HG03354 (cell line): ENCODE data around the gene ASGR2.

ENCODE experiments used
- ATAC-seq: cut with Tn5 transposase; IDR thresholded peaks from one replicate; pipeline ENCODE4 v1.9.1; 2021; ENCODE audit warnings: mild to moderate bottlenecking; ENCODE audit not compliant: unreplicated experiment, poor library complexity, severe bottlenecking

Gene ASGR2

GRCh38 chr17:7074931-7075330 is 39.7 kb downstream of the ASGR2 start:
- ATAC-seq = no peak

GRCh38 chr17:7072406-7072805 is 42.2 kb downstream of the ASGR2 start:
- no peak for ATAC-seq

DNA sequence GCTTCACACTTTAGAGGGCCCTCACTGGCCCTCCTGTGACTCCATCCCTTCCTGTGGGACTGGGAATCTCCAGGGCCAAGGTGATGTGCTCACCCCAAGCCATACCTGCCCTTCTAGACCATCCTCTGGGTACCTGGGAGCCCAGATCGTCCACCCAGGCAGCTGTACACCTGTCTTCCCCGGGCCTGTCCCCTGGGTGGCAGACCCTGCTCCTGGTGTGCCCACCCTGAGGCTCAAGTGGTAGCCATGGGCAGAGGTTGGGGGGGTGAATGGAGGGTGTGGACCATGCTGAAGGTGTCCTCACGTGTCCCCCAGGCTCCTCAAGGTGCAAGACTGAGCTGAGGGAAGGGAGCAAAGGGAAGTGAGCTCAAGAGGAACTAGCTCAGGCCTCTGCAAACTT is 43.9 kb downstream of the ASGR2 start:
- ATAC-seq = no peak

DNA sequence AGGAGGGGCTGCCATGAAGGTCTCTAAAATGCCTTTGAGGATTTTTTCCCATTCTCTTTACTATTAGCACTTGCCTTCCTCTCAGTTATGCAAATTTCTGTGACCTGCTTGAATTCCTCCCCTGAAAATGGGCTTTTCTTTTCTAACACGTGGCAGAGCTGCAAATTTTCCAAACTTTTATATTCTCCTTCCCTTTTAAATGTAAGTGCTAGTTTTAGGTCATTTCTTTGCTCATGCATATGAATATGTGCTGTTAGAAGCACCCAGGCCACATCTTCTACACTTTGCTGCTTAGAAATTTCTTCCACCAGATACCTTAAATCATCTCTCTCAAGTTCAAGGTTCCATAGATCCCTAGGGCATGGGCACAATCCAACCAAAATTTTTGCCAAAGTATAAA is 46.4 kb downstream of the ASGR2 start:
- ATAC-seq = no peak

GRCh38 chr17:7067198-7067597 is 47.4 kb downstream of the ASGR2 start:
- no peak for ATAC-seq

DNA sequence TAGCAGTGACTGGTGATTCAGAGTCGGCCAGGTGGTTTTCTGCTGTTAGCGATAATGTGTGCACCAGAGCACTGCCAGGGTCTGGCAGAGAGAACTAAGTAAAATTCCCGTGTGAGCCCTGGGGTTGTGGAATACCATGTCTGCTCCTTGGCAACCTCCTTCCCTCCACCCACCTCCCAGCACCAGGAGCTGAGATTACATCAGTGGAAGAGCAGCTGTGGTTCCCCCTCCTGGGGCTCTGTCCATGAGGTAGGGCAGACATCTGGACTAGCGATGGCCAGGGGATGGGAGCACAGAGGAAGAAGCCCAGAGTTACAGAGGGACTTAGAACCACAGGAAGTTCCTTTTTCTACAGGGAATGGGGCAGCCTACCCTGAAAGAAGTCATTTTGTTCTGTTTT is 50.4 kb downstream of the ASGR2 start:
- ATAC-seq = no peak

GRCh38 chr17:7063518-7064094 is 51.0 kb downstream of the ASGR2 start:
- ATAC-seq = no peak

DNA sequence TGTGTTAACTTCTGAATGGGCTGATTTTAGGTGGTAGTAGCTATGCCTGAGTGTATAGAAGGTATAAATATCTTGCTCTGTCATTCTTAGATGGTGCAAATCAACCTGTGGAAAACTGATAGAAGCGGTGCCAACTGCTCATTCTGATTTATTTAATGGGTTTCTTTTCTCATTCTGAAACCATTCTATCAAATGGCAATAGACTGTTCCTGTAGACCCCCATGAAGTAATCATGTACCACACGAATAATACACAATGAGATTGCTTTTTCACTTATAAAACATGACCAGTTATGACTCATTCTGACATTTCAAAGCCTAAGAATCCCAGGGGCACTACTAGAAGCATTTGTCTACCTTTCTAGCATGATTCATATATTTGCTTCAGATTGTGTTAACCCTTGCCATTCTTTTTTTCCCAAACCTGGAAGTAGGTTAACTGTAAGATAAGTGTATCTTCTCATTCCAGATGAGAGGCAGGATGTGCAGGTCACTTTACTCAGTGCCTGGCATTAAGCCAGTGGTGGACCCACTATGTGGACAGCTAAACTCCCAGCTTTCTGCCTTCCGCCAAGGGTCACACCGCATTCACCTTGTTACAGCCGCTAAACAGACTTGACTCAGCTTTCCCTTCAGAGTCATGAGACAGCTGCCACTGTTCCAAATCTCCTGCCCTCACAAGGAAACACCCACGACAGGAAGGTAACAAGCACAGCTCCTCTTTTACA is 54.3 kb downstream of the ASGR2 start:
- no peak for ATAC-seq

DNA sequence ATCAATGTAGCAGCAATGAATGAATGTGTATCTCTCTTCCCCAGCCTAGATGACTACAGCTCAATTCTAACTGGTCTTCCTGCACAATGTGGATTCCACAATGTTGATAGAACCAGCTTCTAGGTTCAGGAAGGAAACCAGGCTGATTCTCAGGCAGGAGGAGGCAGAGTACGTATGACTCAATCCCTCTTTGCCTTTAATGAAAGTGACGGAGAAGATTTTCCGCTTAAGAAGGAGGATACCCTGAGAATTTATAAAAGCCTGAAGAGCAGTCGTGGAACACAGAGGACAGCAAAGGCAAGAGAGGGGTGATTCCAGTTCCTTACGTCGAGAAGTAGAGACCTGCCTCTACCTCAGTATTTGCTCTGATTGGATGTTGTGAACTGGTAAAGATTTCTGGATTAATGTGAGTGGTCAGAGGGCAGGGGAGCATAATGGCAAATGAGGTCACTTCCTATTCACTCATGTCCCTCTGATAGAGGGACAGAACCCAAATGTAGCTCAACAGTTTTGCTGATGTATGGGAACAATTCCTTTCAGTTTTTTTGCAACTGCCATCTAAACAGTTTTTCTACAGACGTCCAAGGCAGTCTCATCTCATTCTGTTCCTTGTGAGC is 55.7 kb downstream of the ASGR2 start:
- no peak for ATAC-seq

GRCh38 chr17:7056386-7056785 is 58.2 kb downstream of the ASGR2 start:
- ATAC-seq = no peak
